Stimulated activated CD4-positive, alpha-beta T cell treated with anti-CD3 and anti-CD28 coated beads, Interleukin-15, amount 100 ng/mL, for 1 hour (primary cell): ENCODE results near the gene NOP53.
"Not testable (repeated sequence)": the region's sequence is repeated elsewhere in the genome, so short reads cannot be mapped to it uniquely, and the experiment has no call there.

Experiments
- DNase-seq, 2 donors: peaks; one replicate each; pipeline ENCODE4 v3.0.0-alpha.2; 2020; ENCODE audit warnings: low read depth in 1 of 2, low spot score in 1 of 2

The NOP53 gene

DNA sequence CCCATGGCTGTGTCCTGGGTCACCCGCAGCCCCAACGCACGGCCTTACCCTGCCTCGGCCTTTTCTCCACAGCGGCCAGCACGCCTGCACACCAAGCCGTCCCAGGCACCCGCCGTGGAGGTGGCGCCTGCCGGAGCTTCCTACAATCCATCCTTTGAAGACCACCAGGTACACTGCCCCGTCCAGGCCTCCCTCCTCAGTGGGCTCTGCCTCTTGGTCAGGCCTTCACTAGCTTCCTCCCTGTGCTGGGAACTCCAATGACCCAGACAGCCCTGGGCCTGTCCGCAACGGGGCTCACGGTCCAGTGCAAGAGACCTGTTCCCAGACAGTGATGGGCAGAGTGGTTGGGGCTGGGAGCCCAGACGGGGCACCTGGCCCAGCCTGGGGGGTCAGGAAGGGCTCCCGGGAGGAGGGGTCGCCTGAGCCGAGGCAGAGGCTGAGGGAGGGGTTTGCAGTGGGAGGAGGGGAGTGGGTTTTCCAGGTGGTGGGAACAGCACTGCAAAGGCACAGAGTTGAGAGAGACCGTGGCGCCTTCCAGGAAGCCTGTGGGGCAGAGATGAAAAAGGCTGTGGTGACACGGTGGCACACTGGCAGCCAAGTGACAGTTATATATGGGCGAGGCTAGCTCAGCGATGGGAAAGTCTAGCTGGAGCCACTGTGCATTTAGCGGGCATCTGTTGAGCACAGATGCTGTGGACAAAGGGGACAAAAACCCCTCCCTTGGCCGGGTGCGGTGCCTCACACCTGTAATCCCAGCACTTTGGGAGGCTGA, 7.3 kb downstream of the NOP53 start:
- no peak for DNase-seq

DNA sequence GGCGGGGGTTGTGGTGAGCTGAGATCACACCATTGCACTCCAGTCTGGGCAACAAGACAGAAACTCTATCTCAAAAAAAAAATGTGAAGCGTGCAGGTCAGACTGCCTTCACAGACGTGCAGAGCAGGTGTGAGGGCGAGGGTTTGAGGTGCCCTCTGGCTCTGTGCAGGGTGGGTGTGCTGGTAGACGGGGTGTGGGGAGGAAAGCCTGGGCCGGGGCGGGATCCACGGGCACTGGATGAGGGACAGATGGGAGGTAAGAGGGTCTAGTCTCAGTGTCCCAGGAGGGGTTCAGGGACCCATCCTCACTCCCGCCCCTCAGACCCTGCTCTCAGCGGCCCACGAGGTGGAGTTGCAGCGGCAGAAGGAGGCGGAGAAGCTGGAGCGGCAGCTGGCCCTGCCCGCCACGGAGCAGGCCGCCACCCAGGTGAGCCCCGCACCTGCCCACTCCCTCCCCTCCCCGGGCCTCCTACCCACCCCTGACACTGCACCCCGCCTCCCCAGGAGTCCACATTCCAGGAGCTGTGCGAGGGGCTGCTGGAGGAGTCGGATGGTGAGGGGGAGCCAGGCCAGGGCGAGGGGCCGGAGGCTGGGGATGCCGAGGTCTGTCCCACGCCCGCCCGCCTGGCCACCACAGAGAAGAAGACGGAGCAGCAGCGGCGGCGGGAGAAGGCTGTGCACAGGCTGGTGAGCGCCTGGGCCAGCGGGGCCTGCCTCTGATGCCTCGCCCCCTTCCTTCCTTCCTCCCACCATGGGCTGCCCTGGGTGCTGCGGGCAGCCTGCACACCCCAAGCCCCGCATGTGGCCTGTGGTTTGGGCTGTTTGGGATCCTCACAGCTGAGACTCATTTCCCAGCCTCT, 9.1 kb downstream of the NOP53 start:
- DNase-seq: no peak

- DNase-seq: no peak
Observed at GRCh38 chr19:47755065-47755761, 9.9 kb downstream of the NOP53 start.

GRCh38 chr19:47755762-47756626, 10.6 kb downstream of the NOP53 start:
- DNase-seq: no peak

GRCh38 chr19:47756627-47756929, 11.2 kb downstream of the NOP53 start:
- no peak for DNase-seq

GRCh38 chr19:47756953-47757608, 11.7 kb downstream of the NOP53 start:
- DNase-seq: no peak

DNA sequence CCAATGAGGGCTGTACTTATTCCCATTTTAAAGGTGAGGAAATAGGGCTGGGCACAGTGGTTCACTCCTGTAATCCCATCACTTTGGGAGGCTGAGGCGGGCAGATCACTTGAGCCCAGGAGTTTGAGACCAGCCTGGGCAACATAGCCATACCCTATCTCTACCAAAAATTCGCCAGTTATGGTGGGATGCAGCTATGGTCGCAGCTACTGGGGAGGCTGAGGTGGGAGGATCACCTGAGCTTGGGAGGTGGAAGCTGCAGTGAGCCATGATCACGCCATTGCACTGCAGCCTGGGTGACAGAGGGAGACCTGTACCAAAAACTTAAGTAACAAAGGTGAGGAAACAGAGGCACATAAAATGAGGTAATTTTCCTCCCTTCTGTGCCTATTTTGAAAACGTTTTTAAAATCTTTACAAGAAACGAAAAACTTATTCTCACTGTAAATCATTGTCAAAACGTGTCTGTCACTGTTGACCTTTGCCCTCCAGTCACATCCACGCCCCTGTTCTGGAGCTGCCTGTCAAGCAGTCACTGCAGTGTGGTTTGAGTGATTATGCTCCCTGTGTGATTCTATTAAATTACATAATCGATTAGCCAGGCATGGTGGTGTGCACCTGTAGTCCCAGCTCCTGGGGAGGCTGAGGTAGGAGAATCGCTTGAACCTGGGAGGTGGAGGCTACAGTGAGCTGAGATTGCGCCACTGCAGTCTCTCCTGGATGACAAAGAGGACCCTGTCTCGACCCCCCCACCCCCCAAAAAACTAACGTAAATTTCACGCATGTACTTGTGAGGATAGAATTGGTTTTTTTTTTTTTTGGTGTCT, 12.5 kb downstream of the NOP53 start:
- DNase-seq: no peak

DNA sequence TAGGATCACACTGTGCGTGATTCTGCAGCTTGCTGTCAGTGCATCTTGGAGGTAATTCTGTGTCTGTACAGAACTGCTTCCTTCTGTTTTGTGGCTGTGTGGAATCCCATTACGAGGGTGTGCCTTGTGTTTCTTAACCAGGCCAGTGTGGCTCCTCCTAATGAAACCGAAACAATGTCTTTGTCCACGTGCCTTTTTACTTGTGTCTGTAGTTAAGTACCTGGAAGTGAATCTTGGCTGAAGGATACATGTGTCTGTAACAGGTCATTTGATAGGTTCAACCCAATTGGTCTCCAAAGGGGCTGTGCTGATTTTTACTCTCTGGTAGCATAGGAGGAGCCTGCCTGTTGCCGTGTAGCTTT, 13.1 kb downstream of the NOP53 start:
- no peak for DNase-seq

DNA sequence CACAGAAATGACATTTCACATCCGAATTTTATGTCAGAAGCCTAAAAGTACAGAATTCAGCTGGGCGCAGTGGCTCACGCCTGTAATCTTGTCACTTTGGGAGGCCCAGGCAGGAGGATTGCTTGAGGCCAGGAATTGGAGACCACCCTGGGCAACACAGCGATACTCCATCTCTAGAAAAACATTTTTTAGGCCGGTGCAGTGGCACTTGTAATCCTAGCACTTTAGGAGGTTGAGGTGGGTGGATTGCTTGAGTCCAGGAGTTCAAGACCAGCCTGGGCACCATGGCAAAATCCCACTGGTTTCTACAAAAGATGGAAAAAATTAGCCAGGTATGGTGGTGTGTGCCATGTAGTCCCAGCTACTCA, 15.3 kb downstream of the NOP53 start:
- no peak for DNase-seq

DNA sequence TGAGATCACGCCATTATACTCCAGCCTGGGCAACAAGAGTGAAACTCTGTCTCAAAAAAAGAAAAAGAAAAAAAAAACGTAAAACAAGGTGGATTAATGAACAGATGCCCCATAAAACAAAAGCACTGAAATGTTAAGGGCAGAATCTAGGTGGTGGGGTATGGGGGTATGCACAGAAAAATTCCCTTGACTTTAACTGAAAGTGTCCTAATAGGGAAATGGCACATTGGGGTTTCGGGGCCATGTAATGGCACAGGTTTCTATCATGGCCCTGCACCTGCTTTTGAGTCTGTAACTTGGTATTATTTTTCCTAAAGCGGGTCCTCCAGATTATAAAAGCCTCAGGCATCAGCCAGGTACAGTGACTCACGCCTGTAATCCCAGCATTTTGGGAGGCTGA, 16.2 kb downstream of the NOP53 start:
- no peak for DNase-seq

GRCh38 chr19:47762151-47762550, 16.8 kb downstream of the NOP53 start:
- DNase-seq: no peak

DNA sequence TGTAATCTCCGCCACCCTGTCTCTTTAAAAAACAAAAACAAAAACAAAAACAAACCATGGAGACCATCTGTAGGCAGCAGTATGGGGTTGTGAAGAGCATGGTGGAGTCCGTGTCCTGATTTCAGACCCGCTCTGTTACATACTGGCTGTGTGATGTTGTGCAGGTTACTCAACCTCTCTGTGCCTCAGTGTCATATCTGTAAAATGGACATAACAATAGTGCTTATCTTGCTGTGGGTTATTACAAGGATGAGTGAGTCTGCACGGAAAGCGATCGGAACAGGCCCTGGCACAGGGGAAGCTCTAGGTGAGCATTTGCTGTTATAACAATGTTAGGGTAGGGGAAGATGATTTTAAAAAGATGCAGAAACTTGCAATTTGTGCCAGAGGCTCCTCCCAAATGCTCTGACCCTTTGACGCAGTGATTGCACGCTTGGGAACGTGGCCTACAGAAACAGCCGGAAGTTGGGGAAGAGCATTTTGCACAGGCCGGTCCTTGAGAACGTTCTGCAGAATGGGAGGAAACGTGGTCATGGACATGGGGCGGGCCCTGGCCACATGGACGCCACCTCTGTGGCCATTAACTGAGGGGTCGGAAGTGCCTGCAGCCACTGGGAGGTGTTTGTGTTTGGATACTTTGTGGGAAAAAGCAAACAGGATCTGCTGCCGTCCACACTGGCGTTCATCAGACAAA, 17.4 kb downstream of the NOP53 start:
- DNase-seq: no peak

GRCh38 chr19:47764705-47765104, 19.4 kb downstream of the NOP53 start:
- not testable (repeated sequence) for DNase-seq

DNA sequence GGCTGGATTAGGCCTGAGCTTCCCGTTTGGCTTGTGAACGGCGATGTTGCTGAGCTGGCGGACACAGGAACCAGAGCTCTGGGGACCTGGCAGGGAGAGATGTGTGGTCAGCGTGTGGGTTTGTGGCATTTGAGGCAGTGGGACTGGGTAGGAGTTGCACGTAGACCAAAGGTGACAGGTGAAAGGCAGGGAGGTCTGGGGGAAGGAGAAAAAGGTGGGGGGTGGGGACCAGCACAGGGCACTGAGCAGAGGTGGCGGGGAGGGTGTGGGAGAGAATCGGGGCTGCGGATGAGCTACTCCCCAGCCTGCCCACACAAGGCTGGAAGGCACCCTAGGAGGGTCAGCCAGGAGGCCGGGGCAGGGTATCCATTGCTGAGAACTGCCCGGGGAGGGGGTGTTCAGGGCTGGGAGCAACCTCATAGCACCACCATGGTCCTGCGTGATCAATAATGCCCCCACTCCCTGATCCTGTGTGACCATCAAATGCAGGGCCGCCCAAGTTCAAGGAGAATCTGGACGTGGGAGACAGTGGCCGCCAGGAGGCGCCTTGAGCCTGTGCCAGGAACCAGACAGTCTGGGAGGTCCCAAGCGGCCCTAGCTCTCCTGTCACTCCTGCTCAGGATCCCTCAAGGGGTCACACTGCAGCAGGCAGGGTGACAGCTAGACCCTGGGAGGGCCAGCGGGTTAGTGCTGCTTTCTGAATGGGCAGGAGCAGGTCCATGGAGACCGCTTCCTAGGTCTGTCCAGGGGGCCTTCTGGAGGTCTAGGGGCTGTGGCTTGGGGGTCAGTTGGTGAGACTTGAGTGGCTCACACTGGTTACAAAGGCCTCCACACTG, 20.4 kb downstream of the NOP53 start:
- peak in 1 of 2 donors; percentile 12 for DNase-seq

DNA sequence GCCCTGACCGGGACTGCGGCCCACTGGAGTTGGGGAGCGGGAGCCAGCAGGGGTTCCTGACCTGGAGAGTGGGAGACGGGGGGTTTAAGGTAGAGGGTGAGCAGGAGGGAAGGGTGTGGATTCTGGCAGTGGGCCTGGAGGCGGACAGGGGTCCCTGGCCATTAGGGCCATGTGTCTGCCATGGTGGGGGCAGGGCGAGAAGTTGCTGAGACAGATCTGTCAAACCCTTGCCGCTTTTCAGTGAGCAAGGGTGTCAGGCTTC, 20.9 kb downstream of the NOP53 start:
- no peak for DNase-seq

DNA sequence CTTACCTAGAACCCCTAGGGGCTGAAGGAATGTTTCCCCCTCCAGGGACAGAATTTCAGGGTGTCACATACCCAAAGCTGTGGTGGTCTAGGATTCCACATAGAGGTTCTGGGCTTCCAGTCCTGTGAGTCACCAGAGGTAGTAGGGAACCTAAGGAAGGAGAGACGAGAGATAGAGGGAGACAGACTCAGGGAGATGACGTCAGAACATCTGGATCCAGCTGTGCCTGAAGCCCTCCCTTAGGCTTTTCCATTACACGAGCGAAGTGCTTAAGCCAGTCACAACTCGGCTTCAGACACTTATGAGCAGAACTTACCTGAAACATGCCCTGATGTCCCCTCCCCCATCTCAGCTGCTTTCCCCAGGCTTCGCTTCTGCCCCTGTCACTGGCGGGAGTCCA, 21.3 kb downstream of the NOP53 start:
- DNase-seq: no peak

DNA sequence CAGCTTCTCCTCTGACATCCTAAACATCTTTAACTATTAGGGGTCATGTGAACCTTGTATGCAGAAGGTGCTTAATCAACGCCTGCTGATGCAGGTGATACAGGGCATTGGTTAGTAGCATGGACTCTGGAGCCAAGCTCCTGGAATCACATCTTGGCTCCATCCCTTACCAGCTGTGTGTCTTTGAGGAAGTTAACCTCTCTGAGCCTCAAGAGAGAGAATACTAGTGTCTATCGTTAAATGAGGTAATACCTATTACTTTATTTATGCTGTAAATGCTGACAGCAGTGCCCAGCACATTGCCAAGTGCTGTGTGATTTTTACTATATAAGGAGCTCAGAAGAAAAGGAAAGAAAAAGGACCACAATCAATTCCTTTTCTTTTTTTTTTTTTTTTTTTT, 22.0 kb downstream of the NOP53 start:
- DNase-seq: no peak

DNA sequence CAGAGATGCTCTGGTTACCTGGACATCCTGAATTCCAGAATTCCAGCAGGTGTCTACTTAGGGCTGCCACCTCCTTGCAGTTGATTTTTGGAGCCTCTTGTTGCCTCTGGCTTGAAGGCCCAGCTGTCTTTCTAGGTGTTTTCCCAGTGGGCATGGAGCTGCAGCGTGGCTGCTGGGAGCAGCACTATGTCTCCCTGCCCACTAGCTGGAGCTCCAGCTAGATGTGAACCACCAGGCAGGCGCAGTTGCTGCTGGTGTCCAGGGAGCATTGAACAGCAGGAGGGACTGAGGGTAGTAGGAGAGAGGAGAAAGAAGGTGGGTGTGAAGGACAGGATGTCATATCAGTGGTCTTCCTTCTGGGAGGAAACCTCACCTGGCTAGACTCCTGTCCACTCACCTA, 23.3 kb downstream of the NOP53 start:
- DNase-seq: no peak

DNA sequence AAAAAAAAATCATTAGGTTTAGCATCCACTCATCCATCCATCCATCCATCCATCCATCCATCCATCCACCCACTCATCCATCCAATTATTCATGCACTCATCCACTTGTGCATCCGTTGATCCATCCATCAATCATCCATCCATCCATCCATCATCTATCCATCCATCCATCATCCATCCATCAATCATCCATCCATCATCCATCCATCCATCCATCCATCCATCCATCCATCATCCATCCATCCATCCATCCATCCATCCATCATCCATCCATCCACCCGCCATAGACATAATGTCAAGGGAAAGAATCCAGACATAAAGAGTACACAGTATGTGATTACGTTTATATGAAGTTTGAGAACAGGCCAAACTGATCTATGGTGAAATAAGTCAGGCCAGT, 24.2 kb downstream of the NOP53 start:
- DNase-seq: no peak
